H9 (cell line): ENCODE results near the gene ITPK1. TPM values are rescaled to one million over a fixed set of nuclear protein-coding genes. Genes with fewer than 3 reads are reported as not detected.

ENCODE experiments used
- DNase-seq: peaks from one replicate; pipeline ENCODE4 v3.0.0-alpha.2; 2017
- H2AFZ ChIP-seq: one replicate; pipeline ENCODE4 v1.6.1; 2013; ENCODE audit warnings: mild to moderate bottlenecking, low read length, control low read depth, moderate library complexity
- H2AK5ac ChIP-seq: 2 replicates; pipeline ENCODE4 v1.6.1; 2013; ENCODE audit warnings: low read length, control low read depth, mixed read lengths; ENCODE audit not compliant: insufficient read length
- H2BK120ac ChIP-seq: one replicate; pipeline ENCODE4 v1.6.1; 2013; ENCODE audit warnings: low read depth, mild to moderate bottlenecking, low read length, control low read depth, inconsistent platforms; ENCODE audit not compliant: poor library complexity, severe bottlenecking
- H2BK12ac ChIP-seq: 2 replicates; pipeline ENCODE4 v1.6.1; 2013; ENCODE audit warnings: low read length, control low read depth, mixed read lengths, low read depth; ENCODE audit not compliant: insufficient read length
- H2BK15ac ChIP-seq: 2 replicates; pipeline ENCODE4 v1.6.1; 2013; ENCODE audit warnings: low read depth, low read length, control low read depth
- H2BK20ac ChIP-seq: one replicate; pipeline ENCODE4 v1.6.1; 2013; ENCODE audit warnings: low read depth, mild to moderate bottlenecking, low read length, control low read depth, inconsistent platforms; ENCODE audit not compliant: poor library complexity, severe bottlenecking
- H2BK5ac ChIP-seq: 2 replicates; pipeline ENCODE4 v1.6.1; 2013; ENCODE audit warnings: low read length, control low read depth, mixed read lengths; ENCODE audit not compliant: insufficient read length
- H3K14ac ChIP-seq: 2 replicates; pipeline ENCODE4 v1.6.1; 2013; ENCODE audit warnings: low read length, control low read depth; ENCODE audit not compliant: insufficient read depth
- H3K18ac ChIP-seq: 2 replicates; pipeline ENCODE4 v1.6.1; 2013; ENCODE audit warnings: low read depth, mild to moderate bottlenecking, mixed read lengths, low read length, control low read depth; ENCODE audit not compliant: insufficient read length
- H3K23ac ChIP-seq: 2 replicates; pipeline ENCODE4 v1.6.1; 2013; ENCODE audit warnings: low read length, control low read depth, mixed read lengths, low read depth; ENCODE audit not compliant: insufficient read length
- H3K23me2 ChIP-seq: 2 replicates; pipeline ENCODE4 v1.6.1; 2013; ENCODE audit warnings: low read depth, mild to moderate bottlenecking, mixed read lengths, low read length, control low read depth; ENCODE audit not compliant: insufficient read length, poor library complexity, severe bottlenecking
- H3K27ac ChIP-seq: 2 replicates; pipeline ENCODE4 v1.5.1; 2013; ENCODE audit warnings: low read length, control low read depth, mixed read lengths, low read depth; ENCODE audit not compliant: insufficient read length
- H3K27me3 ChIP-seq: 2 replicates; pipeline ENCODE4 v1.6.1; 2013; ENCODE audit warnings: low read length, control low read depth, inconsistent platforms; ENCODE audit not compliant: insufficient read depth
- H3K4ac ChIP-seq: 2 replicates; pipeline ENCODE4 v1.6.1; 2013; ENCODE audit warnings: low read depth, mild to moderate bottlenecking, control low read depth, inconsistent platforms, low read length, moderate library complexity
- H3K4me1 ChIP-seq: 2 replicates; pipeline ENCODE4 v1.6.1; 2013; ENCODE audit warnings: low read length, control low read depth, inconsistent platforms; ENCODE audit not compliant: insufficient read depth
- H3K4me2 ChIP-seq: 2 replicates; pipeline ENCODE4 v1.6.1; 2013; ENCODE audit warnings: low read length, control low read depth, mixed read lengths; ENCODE audit not compliant: insufficient read length, insufficient read depth
- H3K56ac ChIP-seq: 2 replicates; pipeline ENCODE4 v1.6.1; 2013; ENCODE audit warnings: low read depth, mild to moderate bottlenecking, mixed read lengths, low read length, control low read depth; ENCODE audit not compliant: insufficient read length
- H3K79me1 ChIP-seq: 2 replicates; pipeline ENCODE4 v1.6.1; 2013; ENCODE audit warnings: low read depth, mild to moderate bottlenecking, moderate library complexity, low read length, control low read depth, inconsistent platforms; ENCODE audit not compliant: insufficient read depth, poor library complexity, severe bottlenecking
- H3K79me2 ChIP-seq: 2 replicates; pipeline ENCODE4 v1.6.1; 2013; ENCODE audit warnings: low read length, control low read depth, inconsistent platforms; ENCODE audit not compliant: insufficient read depth
- H3K9ac ChIP-seq: 2 replicates; pipeline ENCODE4 v1.6.1; 2013; ENCODE audit warnings: low read length, control low read depth, mixed read lengths; ENCODE audit not compliant: insufficient read length; ENCODE audit errors: extremely low read depth
- H3K9me3 ChIP-seq: one replicate; pipeline ENCODE4 v1.6.1; 2013; ENCODE audit warnings: low read depth, low read length, inconsistent platforms; ENCODE audit not compliant: control insufficient read depth
- H3T11ph ChIP-seq: one replicate; pipeline ENCODE4 v1.6.1; 2013; ENCODE audit warnings: mild to moderate bottlenecking, low read length, control low read depth, inconsistent platforms
- H4K20me1 ChIP-seq: one replicate; pipeline ENCODE4 v1.6.1; 2013; ENCODE audit not compliant: control insufficient read depth, insufficient read length, insufficient read depth
- H4K5ac ChIP-seq: 2 replicates; pipeline ENCODE4 v1.6.1; 2013; ENCODE audit warnings: low read depth, mild to moderate bottlenecking, mixed read lengths, low read length, control low read depth; ENCODE audit not compliant: insufficient read length
- H4K8ac ChIP-seq: replicated peaks from 2 replicates; pipeline ENCODE4 v1.6.1; 2013; ENCODE audit warnings: low read length, control low read depth, mixed read lengths, low read depth; ENCODE audit not compliant: insufficient read length
- H4K91ac ChIP-seq: 2 replicates; pipeline ENCODE4 v1.6.1; 2013; ENCODE audit warnings: low read depth, mild to moderate bottlenecking, moderate library complexity, mixed read lengths, low read length, control low read depth; ENCODE audit not compliant: insufficient read length
- H3K27ac Mint-ChIP-seq, 3 experiments: 2 replicates in 2 of 3; 3 replicates in 1 of 3; pipeline ENCODE4 v1.8.0; 2020 to 2021; ENCODE audit warnings: mixed read lengths in 3 of 3, mild to moderate bottlenecking in 1 of 3, moderate library complexity in 1 of 3
- H3K27me3 Mint-ChIP-seq: 2 replicates; pipeline ENCODE4 v1.8.0; 2021; ENCODE audit warnings: low read depth, mild to moderate bottlenecking, moderate library complexity, mixed read lengths
- H3K36me3 Mint-ChIP-seq, 3 experiments: 2 replicates in 2 of 3; 3 replicates in 1 of 3; pipeline ENCODE4 v1.8.0; 2020 to 2021; ENCODE audit warnings: low read depth in 3 of 3, mixed read lengths in 3 of 3; ENCODE audit not compliant: insufficient read depth in 1 of 3
- H3K4me1 Mint-ChIP-seq, 2 experiments: 2 replicates each; pipeline ENCODE4 v1.8.0; 2020; ENCODE audit warnings: mixed read lengths in 2 of 2
- H3K4me3 Mint-ChIP-seq, 2 experiments: 2 replicates in 1 of 2; 3 replicates in 1 of 2; pipeline ENCODE4 v1.8.0; 2020 to 2021; ENCODE audit warnings: mild to moderate bottlenecking in 2 of 2, mixed read lengths in 2 of 2, moderate library complexity in 1 of 2
- H3K9me3 Mint-ChIP-seq, 2 experiments: 2 replicates in 1 of 2; 3 replicates in 1 of 2; pipeline ENCODE4 v1.8.0; 2020; ENCODE audit warnings: mild to moderate bottlenecking in 2 of 2, mixed read lengths in 2 of 2, moderate library complexity in 1 of 2
- CTCF ChIP-seq: fragments of 200-600 bp; sonication (generic); conservative IDR thresholded peaks from 3 replicates; pipeline ENCODE4 v1.8.0; 2021; ENCODE audit warnings: antibody characterized with exemption, mild to moderate bottlenecking
- WGBS: extraction: QIAGEN DNeasy Blood & Tissue Kit; methylation state at CpG from one replicate; pipeline ENCODE4 v1.1.7; 2013; ENCODE audit warnings: missing lambda C conversion rate, low lambda C conversion rate, mixed read lengths; ENCODE audit not compliant: insufficient read length; ENCODE audit errors: extremely low coverage; 5-methylcytosine and 5-hydroxymethylcytosine counted together
- total RNA-seq: library from RNA; stranded (reverse); gene quantifications from 2 replicates; pipeline ENCODE4 v1.2.1, GENCODE V29; 2021

Gene ITPK1
- total RNA-seq, 1 experiment from 2014 or later: 92.7 TPM

- Histone ChIP-seq H3K56ac (no peak overlapping the region), H2AFZ (no peak overlapping the region), H3K14ac (no peak overlapping the region), H2BK120ac (no peak overlapping the region), H3K27me3 (no peaks in the 10 kb centered on the region), H3K79me1 (no peaks in the 10 kb centered on the region), H4K5ac (no peak overlapping the region), H2BK5ac (no peak overlapping the region), H3K4me2 (no peak overlapping the region), H3K9me3 (no peaks in the 10 kb centered on the region), H2AK5ac (no peak overlapping the region), H2BK12ac (no peak overlapping the region), H3K18ac (no peak overlapping the region), H3K27ac (no peak overlapping the region), H3K4me1 (no peaks in the 10 kb centered on the region), H3K9ac (no peak overlapping the region), H4K91ac (no peak overlapping the region), H3K4ac (no peak overlapping the region), H4K8ac (no peak overlapping the region), H3T11ph (no peak overlapping the region), H2BK15ac (no peak overlapping the region), H3K23me2 (peaks cover 13% of the 10 kb centered on the region), H3K23ac (no peak overlapping the region), H4K20me1 (peaks cover 7% of the 10 kb centered on the region), H3K79me2 (no peaks in the 10 kb centered on the region), H2BK20ac (no peak overlapping the region)
- Mint-ChIP-seq H3K27ac (no peak overlapping the region; a peak in 1 of 7 replicates), H3K4me3 (no peak overlapping the region), H3K9me3 (no peaks in the 10 kb centered on the region), H3K27me3 (peaks cover 37% of the 10 kb centered on the region), H3K4me1 (peaks cover 23 to 26% of the 10 kb centered on the region in 2 experiments), H3K36me3 (peaks cover 0 to 5% (median 0%) of the 10 kb centered on the region in 3 experiments; a peak in 2 of 7 replicates)
- no peak for DNase-seq
- no peak for TF ChIP-seq CTCF
- no CpG with 5 or more reads among the region's 5 CpGs for WGBS
Measured at GRCh38 chr14:92926180-92926845, 189.4 kb downstream of the ITPK1 start.
